ENCODE measurements around the gene UBE2V1.
"Not testable (repeated sequence)": the region's sequence is repeated elsewhere in the genome, so short reads cannot be mapped to it uniquely, and the experiment has no call there.

UBE2V1 gene

DNA sequence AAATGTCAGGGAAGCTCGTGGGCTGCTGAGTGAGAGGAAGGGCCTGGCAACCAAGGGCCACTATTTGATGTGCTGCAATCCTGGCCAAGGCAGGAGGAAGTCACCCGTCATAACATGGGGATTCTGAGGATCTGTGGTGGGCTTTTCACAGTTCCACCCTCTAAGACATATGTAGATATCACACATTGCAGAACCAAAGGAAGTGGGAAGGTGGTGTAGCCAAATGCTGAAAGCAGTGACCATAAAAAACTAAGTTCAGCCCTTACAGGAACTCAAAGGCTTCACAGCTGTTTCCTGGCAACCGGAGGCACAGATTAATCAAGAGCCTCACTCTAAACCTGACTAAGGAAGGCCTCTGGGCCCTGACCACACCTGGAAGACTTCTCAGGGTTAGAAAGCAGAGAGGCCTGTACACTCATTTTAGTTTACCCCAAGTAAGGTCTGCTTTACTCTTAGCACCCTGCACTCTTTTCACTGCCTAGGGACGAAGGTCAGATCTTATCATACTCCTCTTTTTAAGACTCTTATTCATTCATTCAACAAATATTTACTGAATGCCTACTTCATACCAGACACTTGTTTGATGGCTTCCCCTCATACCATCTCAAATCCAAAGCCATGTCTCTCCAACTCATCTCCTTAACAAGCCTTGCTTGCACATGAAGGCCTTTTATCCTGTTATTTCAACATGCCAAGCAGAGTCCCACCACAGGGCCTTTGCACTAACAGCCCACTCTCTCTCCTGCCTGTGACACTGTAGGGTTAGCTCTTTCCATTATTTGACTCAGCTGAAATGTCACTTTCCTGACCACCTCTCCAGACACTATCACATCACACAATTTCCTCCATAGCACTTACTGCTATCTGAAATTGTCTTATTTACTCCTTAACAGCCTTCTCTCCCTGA is 2.6 kb downstream of the UBE2V1 start:
- TF ChIP-seq, protein P1, sequence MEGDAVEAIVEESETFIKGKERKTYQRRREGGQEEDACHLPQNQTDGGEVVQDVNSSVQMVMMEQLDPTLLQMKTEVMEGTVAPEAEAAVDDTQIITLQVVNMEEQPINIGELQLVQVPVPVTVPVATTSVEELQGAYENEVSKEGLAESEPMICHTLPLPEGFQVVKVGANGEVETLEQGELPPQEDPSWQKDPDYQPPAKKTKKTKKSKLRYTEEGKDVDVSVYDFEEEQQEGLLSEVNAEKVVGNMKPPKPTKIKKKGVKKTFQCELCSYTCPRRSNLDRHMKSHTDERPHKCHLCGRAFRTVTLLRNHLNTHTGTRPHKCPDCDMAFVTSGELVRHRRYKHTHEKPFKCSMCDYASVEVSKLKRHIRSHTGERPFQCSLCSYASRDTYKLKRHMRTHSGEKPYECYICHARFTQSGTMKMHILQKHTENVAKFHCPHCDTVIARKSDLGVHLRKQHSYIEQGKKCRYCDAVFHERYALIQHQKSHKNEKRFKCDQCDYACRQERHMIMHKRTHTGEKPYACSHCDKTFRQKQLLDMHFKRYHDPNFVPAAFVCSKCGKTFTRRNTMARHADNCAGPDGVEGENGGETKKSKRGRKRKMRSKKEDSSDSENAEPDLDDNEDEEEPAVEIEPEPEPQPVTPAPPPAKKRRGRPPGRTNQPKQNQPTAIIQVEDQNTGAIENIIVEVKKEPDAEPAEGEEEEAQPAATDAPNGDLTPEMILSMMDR (IDR thresholded peaks at IDR 0.05; ENCODE audit: low read depth, low read length), result no peak
- DNase-seq (ENCODE audit: low read depth, low spot score), result peak; percentile 51
- in situ Hi-C loops (cut with HindIII; ENCODE audit: low sequenced_read_pairs), result no loop called here
- H3K4me3 ChIP-seq (ENCODE audit: low read depth, low read length), result no peak overlapping the region

DNA sequence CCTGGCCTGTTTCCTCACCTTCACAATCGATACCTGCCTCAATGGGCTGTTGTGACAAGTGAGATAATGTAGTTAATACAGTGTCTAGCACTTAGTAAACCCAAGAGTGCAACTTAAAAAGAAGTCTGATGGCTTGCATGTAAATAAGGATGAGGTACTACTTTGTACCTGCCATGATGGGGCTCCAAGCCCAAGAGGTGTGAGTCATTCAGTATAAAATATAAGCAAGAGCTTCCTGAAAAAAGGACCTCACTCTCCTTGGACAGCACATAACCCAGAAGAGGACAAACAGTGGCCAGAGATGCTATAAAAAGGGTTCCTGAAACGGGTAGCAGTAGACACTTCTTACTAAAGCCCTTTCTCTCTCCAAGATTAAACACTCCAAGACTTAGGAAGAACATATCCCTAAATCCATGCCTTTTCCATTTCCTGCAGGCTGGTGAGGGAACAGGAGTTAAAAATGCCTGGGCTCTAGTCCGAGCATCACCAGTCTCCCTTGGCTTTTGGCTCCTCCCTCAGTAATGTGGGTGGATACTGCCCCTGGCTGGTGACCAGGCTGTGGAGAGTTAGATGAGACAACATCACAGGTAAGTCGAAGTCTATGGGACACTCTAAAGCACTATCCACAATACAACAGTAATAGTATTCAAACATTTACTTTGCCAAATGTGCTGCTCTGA is 4.3 kb downstream of the UBE2V1 start:
- in situ Hi-C loops (cut with HindIII; ENCODE audit: low sequenced_read_pairs), result no loop called here
- no peak overlapping the region for H3K4me3 ChIP-seq (ENCODE audit: low read depth, low read length)
- no peak for DNase-seq (ENCODE audit: low read depth, low spot score)
- TF ChIP-seq, protein P1 (IDR thresholded peaks at IDR 0.05; ENCODE audit: low read depth, low read length), result no peak

DNA sequence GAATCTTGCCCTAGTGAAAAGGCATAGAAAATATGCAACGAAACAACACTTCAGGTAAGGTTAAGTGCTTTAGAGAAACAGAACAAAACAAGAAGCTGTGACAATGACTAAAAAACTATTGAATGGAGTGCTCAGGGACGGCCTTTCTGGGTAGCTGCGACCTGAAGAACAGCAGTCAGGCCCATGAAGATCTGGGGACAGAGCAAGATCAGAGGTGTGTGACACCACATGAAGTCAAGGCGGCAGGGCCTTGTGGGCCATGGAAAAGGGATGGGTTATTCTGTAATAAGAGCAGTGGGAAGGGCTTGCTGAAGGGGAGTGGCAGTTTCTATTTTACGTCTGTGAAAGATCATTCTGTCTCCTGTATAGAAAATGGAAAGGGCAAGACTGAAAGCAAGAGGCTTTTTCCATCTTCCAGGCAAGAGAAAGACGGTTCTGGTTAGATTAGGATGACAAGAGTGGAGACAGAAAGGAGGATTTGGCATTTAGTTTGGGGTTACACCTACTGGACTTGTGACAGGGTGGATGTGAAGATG is 5.1 kb downstream of the UBE2V1 start:
- no peak overlapping the region for H3K4me3 ChIP-seq (ENCODE audit: low read depth, low read length)
- in situ Hi-C loops (cut with HindIII; ENCODE audit: low sequenced_read_pairs), result no loop called here
- TF ChIP-seq, protein P1 (IDR thresholded peaks at IDR 0.05; ENCODE audit: low read depth, low read length), result no peak

DNA sequence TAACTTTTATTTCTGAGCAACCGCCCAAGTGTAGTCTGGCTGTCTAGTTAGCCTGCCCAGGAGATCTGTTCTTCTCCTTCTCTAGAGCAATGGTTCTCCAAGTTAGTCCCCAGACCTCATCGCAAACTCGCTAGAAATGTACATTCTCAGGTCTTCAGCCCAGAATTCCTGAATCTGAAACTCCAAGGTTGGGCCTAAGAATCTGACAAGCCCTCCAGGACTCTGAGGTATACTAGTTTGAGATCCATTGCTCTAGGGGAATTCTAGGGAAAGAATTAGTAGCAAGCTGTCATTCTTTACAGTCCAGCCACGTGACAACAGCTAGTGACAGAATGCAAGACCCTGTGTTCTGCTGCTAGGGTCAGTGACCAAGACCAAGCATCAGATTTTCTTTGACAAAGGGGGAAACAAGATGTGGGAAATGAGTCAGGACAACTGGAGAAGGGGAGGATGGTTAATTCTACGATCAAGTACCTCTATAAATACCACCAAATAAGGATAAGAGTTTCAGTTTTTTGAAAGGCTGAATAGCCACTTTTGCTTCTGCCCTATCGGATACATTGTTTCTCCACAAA is 5.8 kb downstream of the UBE2V1 start:
- DNase-seq (ENCODE audit: low read depth, low spot score), result no peak
- in situ Hi-C loops (cut with HindIII; ENCODE audit: low sequenced_read_pairs), result no loop called here
- H3K4me3 ChIP-seq (ENCODE audit: low read depth, low read length), result no peak overlapping the region
- TF ChIP-seq, protein P1 (IDR thresholded peaks at IDR 0.05; ENCODE audit: low read depth, low read length), result no peak

More for the DNA sequence above, 5.1 kb downstream of the UBE2V1 start:
- no peak for DNase-seq (ENCODE audit: low read depth, low spot score)

DNA sequence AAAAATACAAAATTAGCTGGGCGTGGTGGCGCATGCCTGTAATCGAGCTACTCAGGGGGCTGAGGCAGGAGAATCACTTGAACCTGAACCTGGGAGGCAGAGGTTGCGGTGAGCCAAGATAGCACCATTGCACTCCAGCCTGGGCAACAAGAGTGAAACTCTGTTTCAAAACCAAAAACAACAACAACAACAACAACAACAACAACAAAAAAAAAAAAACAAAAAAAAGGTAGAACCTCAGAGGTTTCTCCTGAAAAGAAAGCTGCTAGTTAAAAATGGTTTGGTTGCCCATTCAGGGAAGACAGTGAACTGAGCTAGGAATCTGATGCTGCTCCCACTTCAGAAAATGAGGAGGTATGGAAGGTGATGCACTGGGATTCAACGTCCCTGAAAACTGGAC is 6.3 kb downstream of the UBE2V1 start:
- DNase-seq (ENCODE audit: low read depth, low spot score); in situ Hi-C loops (cut with HindIII; ENCODE audit: low sequenced_read_pairs); H3K4me3 ChIP-seq (ENCODE audit: low read depth, low read length): not testable (repeated sequence)

DNA sequence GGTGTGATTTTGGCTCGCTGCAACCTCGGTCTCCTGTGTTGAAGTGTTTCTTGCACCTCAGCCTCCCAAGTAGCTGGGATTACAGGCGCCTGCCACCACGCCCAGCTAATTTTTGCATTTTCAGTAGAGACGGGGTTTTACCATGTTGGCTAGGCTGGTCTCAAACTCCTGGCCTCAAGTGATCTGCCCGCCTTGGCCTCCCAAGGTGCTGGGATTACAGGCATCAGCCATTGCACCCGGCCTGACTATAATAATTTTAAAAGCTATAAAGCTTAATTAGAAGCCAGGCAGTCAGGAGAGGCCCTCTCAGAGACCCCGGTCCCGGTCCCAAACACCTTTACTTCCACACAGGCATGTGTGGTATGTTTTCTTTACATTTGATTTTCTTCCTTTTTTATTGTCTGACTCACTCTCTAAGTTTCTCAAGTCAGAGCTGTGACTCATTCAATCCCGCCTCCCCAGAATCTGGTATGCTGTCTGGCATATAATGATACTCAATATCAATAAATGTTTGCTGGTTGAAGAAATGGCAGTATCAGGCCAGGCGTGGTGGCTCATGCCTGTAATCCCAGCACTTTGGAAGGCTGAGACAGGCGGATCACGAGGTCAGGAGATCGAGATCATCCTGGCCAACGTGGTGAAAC is 9.4 kb downstream of the UBE2V1 start:
- H3K4me3 ChIP-seq (ENCODE audit: low read depth, low read length); in situ Hi-C loops (cut with HindIII; ENCODE audit: low sequenced_read_pairs): not testable (repeated sequence)
- DNase-seq (ENCODE audit: low read depth, low spot score), result peak; percentile 85

DNA sequence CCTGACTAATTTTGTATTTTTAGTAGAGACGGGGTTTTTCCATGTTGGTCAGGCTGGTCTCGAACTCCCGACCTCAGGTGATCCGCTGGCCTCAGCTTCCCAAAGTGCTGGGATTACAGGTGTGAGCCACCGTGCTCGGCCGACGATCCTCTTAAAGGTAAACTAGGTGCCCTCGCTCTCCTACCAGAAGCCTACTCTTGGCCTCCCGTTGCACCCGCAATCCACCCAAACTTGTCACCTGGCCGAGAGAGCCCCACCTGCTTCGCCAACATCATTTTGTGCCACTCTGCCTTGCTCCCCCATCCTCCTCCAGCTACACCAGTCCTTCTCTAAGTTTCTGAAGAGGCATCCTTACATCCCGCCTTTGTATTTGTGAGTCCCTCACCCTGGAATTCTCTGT is 10.4 kb downstream of the UBE2V1 start:
- DNase-seq (ENCODE audit: low read depth, low spot score); in situ Hi-C loops (cut with HindIII; ENCODE audit: low sequenced_read_pairs); H3K4me3 ChIP-seq (ENCODE audit: low read depth, low read length): not testable (repeated sequence)
